ENCODE measurements around the gene IL7R. TPM values are rescaled to one million over a fixed set of nuclear protein-coding genes. Genes with fewer than 3 reads are reported as not detected.

The IL7R gene
- total and polyA plus RNA-seq, 2 of the 4 experiments (the other 2 are of a cell fraction), result 40.7 to 71.7 TPM

GRCh38 chr5:35860686-35861085 lies 4.0 kb downstream of the IL7R start:
- Histone ChIP-seq H2AFZ (replicated peaks; ENCODE audit: low read length, poor library complexity) (no peak overlapping the region), H4K91ac (ENCODE audit: insufficient read depth, low read depth, low read length) (peak overlapping the region; percentile 70), H3K36me3 (ENCODE audit: control insufficient read depth, insufficient read depth, low read length) (peaks cover 11% of the 10 kb centered on the region), H2BK5ac (ENCODE audit: low read depth, low read length, poor library complexity, severe bottlenecking) (peak overlapping the region; percentile 87), H3K9me3 (ENCODE audit: control insufficient read depth, insufficient read depth, low read length) (no peaks in the 10 kb centered on the region), H2BK120ac (ENCODE audit: low read depth, low read length) (peak overlapping the region; percentile 64), H2AK5ac (ENCODE audit: low read depth, low read length) (peak overlapping the region; percentile 79; the same call in 1 of the 2 replicates), H3K4me1 (ENCODE audit: control insufficient read depth, insufficient read depth, low read length) (peaks cover 14% of the 10 kb centered on the region), H4K5ac (ENCODE audit: low read depth, low read length) (peak overlapping the region; percentile 89; the same call in 1 of the 2 replicates), H3K27me3 (ENCODE audit: control insufficient read depth, insufficient read depth, low read length) (no peaks in the 10 kb centered on the region), H3K79me1 (ENCODE audit: low read depth in 1 of 2, low read length in 2 of 2) (peaks cover 11 to 30% of the 10 kb centered on the region in 2 experiments), H2BK20ac (ENCODE audit: low read depth, low read length) (peak overlapping the region; percentile 69), H3K56ac (ENCODE audit: extremely low read depth, insufficient read depth, low read length) (no peak overlapping the region), H4K20me1 (ENCODE audit: insufficient read depth, low read length) (no peaks in the 10 kb centered on the region), H4K8ac (ENCODE audit: low read depth in 2 of 2, low read length in 2 of 2) (peak overlapping the region; percentile 41 to 42; a peak in 2 of 4 replicates), H3K4me3 (ENCODE audit: insufficient read depth, low read depth, low read length) (no peak overlapping the region), H3K23ac (ENCODE audit: low read depth, low read length) (no peak overlapping the region; the same call in 1 of the 2 replicates), H3K14ac (replicated peaks; ENCODE audit: low read depth, low read length) (peak overlapping the region; percentile 11; the same call in 1 of the 2 replicates), H3K4me2 (ENCODE audit: low read depth, low read length) (peak overlapping the region; percentile 18; the same call in 1 of the 2 replicates), H3K9me1 (ENCODE audit: insufficient read depth, low read length) (peaks cover 6% of the 10 kb centered on the region; the same call in 1 of the 2 replicates), H2AK9ac (replicated peaks; ENCODE audit: low read depth, low read length, poor library complexity) (no peak overlapping the region), H3K9ac (ENCODE audit: low read depth, low read length) (no peak overlapping the region), H2BK15ac (ENCODE audit: low read depth, low read length) (peak overlapping the region; percentile 72; the same call in 2 of the 3 replicates), H3K27ac (ENCODE audit: insufficient read depth, low read length) (peak overlapping the region; percentile 66), H3K18ac (ENCODE audit: low read depth, low read length) (peak overlapping the region; percentile 73; the same call in 1 of the 2 replicates), H3K4ac (ENCODE audit: low read depth, low read length) (peak overlapping the region; percentile 38; the same call in 1 of the 2 replicates)
- peak; percentile 16 for DNase-seq
- intact Hi-C loops (cut with micrococcal nuclease), result no loop called here
- BruUV-seq (replicated peaks), result no TSS peak
- TF ChIP-seq MXI1 (IDR thresholded peaks at IDR 0.05; ENCODE audit: borderline replicate concordance, low read depth, low read length), result no peak
- no peak for TF ChIP-seq RCOR1 (IDR thresholded peaks at IDR 0.05; ENCODE audit: insufficient replicate concordance, low read length)
- TF ChIP-seq CTCF (conservative IDR thresholded peaks at IDR 0.05; ENCODE audit: low read depth, low read length), result no peak
- no peak for TF ChIP-seq POLR2A (IDR thresholded peaks at IDR 0.05; ENCODE audit: low read depth, low read length)
- TF ChIP-seq RFX5 (IDR thresholded peaks at IDR 0.05; ENCODE audit: low read depth, low read length), result no peak
- no peak for TF ChIP-seq MAFK (IDR thresholded peaks at IDR 0.05; ENCODE audit: low read depth, low read length)
- no peak for TF ChIP-seq USF2 (IDR thresholded peaks at IDR 0.05; ENCODE audit: low read depth, low read length)
- no peak for TF ChIP-seq ELK1 (IDR thresholded peaks at IDR 0.05; ENCODE audit: borderline replicate concordance, low read depth, low read length)
- no peak for TF ChIP-seq BHLHE40 (IDR thresholded peaks at IDR 0.05; ENCODE audit: low read depth, low read length)
- TF ChIP-seq CEBPB (IDR thresholded peaks at IDR 0.05; ENCODE audit: low read depth, low read length), result no peak
- in situ Hi-C loops (cut with MboI; ENCODE audit: low sequenced_read_pairs), result no loop called here
- CTCF ChIA-PET, result no interaction called here
- POLR2A ChIA-PET (ENCODE audit: unreplicated experiment), result no interaction called here
- dilution Hi-C loops (cut with HindIII; ENCODE audit: low sequenced_read_pairs, unreplicated experiment), result no loop called here
- no CpG with 5 or more reads among the region's 1 CpG for WGBS, 2 experiments (ENCODE audit: extremely low coverage in 2 of 2, insufficient read length in 1 of 2)
- ATAC-seq (ENCODE audit: low read depth), result no peak
